ENCODE results near the gene HAUS7. TPM values are rescaled to one million over a fixed set of nuclear protein-coding genes. Genes with fewer than 3 reads are reported as not detected.

The HAUS7 gene
- total and polyA plus RNA-seq, 2 experiments from 2014 or later: 59.8 to 77.9 TPM

DNA sequence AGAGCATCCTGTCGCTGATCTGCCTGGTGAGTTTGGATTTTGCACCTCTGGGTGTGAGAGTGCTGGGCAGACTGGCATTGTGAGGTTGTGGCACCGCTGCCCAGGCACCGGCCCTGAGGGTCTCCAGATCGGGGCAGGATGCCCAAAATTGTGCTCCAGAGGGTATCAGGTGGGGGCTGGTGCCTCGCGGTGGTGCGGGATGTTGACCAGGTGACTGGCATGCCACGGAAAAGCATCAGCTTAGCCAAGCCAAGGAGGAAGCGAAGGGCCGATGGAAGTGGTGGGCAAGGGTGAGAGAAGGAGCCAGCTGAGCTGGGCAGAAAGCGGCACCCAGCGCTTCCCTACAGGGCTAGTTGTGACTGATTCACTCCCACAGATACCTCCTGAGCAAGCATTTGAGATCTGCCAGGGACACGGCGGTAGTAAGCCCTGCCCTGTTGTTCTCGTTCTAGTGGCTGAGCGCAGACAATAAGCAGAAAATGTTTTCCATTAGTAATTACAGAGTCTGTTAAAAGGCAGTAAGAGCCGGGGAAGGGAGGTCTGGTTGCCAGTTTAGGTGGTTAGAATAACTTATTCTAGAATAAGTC, 58.3 kb downstream of the HAUS7 start (continued):
- no peak for TF ChIP-seq ZNF462 (CRISPR knock-in tag; IDR thresholded peaks at IDR 0.05)

GRCh38 chrX:153411255-153411987, 59.0 kb downstream of the HAUS7 start, which contains the start of gene ZFP92:
TSS of gene ZFP92 (plus strand) at chrX:153411472. CDS start at chrX:153418323, 6,851 bp downstream.
- peak within 1 kb of the TSS; percentile 72 for H3K4me3 Mint-ChIP-seq
- peak within 1 kb of the TSS; percentile 53 for H3K4me3 ChIP-seq
- H3K27ac Mint-ChIP-seq: no peak within 1 kb of the TSS
- TF ChIP-seq NANOG (IDR thresholded peaks at IDR 0.05; ENCODE audit: borderline replicate concordance): no peak
- H2AFZ ChIP-seq: peak within 1 kb of the TSS; percentile 38
- H3K79me2 ChIP-seq (replicated peaks; ENCODE audit: insufficient read depth): no peaks in the 10 kb centered on the region
- H4K20me1 ChIP-seq (replicated peaks; ENCODE audit: insufficient read depth): no peaks in the 10 kb centered on the region
- peaks cover 19% of the 10 kb centered on the region; the same call in 1 of the 2 replicates for H3K27me3 ChIP-seq (ENCODE audit: insufficient read depth)
- peaks cover 18% of the 10 kb centered on the region for H3K27me3 Mint-ChIP-seq (ENCODE audit: insufficient read depth, low read depth, poor library complexity)
- H3K9me3 Mint-ChIP-seq: no peaks in the 10 kb centered on the region
- H3F3A ChIP-seq (replicated peaks; ENCODE audit: low read depth): no peaks in the 10 kb centered on the region
- no peaks in the 10 kb centered on the region for H3K9me2 ChIP-seq (ENCODE audit: insufficient read depth)
- peaks cover 8% of the 10 kb centered on the region for H3K4me1 Mint-ChIP-seq
- no peak within 1 kb of the TSS for H3K27ac ChIP-seq (ENCODE audit: low read depth)
- no peaks in the 10 kb centered on the region for H3K36me3 ChIP-seq (ENCODE audit: insufficient read depth)
- peak within 1 kb of the TSS; percentile 75 for H3K4me2 ChIP-seq
- peak; percentile 61 for ATAC-seq
- H3K4me1 ChIP-seq (ENCODE audit: insufficient read depth): no peaks in the 10 kb centered on the region
- no peaks in the 10 kb centered on the region for H3K36me3 Mint-ChIP-seq (ENCODE audit: low read depth)
- DNase-seq (ENCODE audit: low spot score): peak; percentile 19

Measured in GM23338 (cell line).